Heart left ventricle (tissue), 13 donors: ENCODE measurements around the gene ERCC6L2.

Source experiments
- POLR2A ChIP-seq, 2 donors: fragments of 450-650 bp; IDR thresholded peaks; one replicate each; pipeline ENCODE4 v1.6.1; 2017; ENCODE audit warnings: antibody characterized with exemption in 2 of 2, mild to moderate bottlenecking in 2 of 2, moderate library complexity in 2 of 2
- TF ChIP-seq, protein P1 (sequence below), 12 donors: fragments of 200-600 bp; sonication (generic) in 4 of 12; IDR thresholded peaks; one replicate each; pipeline versions ENCODE4 v1.5.0 to v1.8.0; 2018 to 2022; ENCODE audit warnings: antibody characterized with exemption in 12 of 12, mild to moderate bottlenecking in 5 of 12
- donor health status: ischemic (EF 13 %, LVEDD 7.1; RV severe dilation, severe dysfunction).
- donor health status: DM: no; HTN: yes; CAD: no.
- donor health status: DM: no; HTN: no; CAD: no.
- donor health status: ischemic (EF 25% LVEDD 6.9; RV normal size, moderate dysfunction).
- donor health status: ischemic (EF 25% LVEDD 5.7; RV mildly dilated, moderate dysfunction).
- donor health status: ischemic (EF 35%, LVEDD 5.7; RV mildly dilated, moderate dysfunction).
- donor health status: nonischemic (EF 11% LVEDD 7.7; RV severe dilation, severe dysfunction).
- donor health status: DM: yes; HTN: yes; CAD: no.
- donor health status: PGD.
- donor health status: ischemic (EF 29% LVEDD 5.4; RV normal size, mild dysfunction).
- donor health status: nonischemic (EF 23%, LVEDD 6.1; RV moderate dilation, normal function).

DNA sequence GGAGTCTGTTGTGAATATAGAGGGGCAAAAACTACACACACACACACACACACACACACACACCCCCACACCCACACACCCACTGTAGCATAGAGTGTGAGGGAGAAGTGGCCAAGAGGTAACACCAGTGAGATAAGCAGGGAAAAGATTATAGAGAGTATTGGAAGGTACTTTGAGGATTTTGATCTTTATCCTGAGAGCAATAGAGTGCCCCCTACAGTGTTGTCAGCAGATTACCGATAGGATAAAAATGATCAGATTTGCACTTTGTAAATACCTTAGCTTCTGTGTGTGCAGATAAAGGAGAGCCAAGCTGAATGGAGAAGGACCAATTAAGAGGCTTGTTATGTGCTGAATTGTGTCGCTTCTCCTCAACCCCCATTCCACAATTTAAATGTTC is 32.3 kb downstream of the ERCC6L2 start:
- TF ChIP-seq POLR2A (IDR thresholded peaks at IDR 0.05): no peak
- TF ChIP-seq, protein P1, sequence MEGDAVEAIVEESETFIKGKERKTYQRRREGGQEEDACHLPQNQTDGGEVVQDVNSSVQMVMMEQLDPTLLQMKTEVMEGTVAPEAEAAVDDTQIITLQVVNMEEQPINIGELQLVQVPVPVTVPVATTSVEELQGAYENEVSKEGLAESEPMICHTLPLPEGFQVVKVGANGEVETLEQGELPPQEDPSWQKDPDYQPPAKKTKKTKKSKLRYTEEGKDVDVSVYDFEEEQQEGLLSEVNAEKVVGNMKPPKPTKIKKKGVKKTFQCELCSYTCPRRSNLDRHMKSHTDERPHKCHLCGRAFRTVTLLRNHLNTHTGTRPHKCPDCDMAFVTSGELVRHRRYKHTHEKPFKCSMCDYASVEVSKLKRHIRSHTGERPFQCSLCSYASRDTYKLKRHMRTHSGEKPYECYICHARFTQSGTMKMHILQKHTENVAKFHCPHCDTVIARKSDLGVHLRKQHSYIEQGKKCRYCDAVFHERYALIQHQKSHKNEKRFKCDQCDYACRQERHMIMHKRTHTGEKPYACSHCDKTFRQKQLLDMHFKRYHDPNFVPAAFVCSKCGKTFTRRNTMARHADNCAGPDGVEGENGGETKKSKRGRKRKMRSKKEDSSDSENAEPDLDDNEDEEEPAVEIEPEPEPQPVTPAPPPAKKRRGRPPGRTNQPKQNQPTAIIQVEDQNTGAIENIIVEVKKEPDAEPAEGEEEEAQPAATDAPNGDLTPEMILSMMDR (IDR thresholded peaks at IDR 0.05): no peak
